ENCODE results near the gene PCDHA12. TPM values are rescaled to one million over a fixed set of nuclear protein-coding genes. Genes with fewer than 3 reads are reported as not detected.

PCDHA12 gene
- total RNA-seq, 1 donor from 2014 or later, result 6.6 TPM

DNA sequence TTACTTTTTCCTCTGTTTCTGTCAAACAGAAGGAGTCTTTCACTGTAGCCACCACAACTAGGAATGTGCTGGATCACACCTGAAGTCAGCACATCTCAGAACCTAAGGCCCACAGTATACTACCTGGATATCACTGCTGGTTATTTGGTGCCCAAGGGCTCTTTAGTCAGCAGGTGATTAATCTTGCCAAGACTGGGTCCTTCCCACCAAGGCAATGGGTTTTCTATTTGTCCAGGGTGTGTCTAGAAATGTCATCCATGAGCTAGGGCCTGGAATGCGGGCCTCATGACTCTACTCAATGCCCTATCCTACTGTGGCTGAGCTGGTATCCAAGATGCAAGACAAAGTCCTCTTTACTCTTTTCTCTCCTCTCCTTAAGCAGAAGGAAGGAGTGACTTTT, 41.2 kb downstream of the PCDHA12 start:
- no peak for DNase-seq (ENCODE audit: low read depth, low spot score)
- H3K9me3 Mint-ChIP-seq, result peaks cover 19% of the 10 kb centered on the region
- H3K4me3 Mint-ChIP-seq, result no peak overlapping the region
- no peak overlapping the region for H3K27ac Mint-ChIP-seq (ENCODE audit: unreplicated experiment)
- H3K36me3 Mint-ChIP-seq (ENCODE audit: low read depth), result peaks cover 27% of the 10 kb centered on the region
- no peaks in the 10 kb centered on the region for H3K27me3 Mint-ChIP-seq (ENCODE audit: low read depth)
- TF ChIP-seq, protein P1, sequence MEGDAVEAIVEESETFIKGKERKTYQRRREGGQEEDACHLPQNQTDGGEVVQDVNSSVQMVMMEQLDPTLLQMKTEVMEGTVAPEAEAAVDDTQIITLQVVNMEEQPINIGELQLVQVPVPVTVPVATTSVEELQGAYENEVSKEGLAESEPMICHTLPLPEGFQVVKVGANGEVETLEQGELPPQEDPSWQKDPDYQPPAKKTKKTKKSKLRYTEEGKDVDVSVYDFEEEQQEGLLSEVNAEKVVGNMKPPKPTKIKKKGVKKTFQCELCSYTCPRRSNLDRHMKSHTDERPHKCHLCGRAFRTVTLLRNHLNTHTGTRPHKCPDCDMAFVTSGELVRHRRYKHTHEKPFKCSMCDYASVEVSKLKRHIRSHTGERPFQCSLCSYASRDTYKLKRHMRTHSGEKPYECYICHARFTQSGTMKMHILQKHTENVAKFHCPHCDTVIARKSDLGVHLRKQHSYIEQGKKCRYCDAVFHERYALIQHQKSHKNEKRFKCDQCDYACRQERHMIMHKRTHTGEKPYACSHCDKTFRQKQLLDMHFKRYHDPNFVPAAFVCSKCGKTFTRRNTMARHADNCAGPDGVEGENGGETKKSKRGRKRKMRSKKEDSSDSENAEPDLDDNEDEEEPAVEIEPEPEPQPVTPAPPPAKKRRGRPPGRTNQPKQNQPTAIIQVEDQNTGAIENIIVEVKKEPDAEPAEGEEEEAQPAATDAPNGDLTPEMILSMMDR (conservative IDR thresholded peaks at IDR 0.05), result no peak
- no peaks in the 10 kb centered on the region for H3K4me1 Mint-ChIP-seq

DNA sequence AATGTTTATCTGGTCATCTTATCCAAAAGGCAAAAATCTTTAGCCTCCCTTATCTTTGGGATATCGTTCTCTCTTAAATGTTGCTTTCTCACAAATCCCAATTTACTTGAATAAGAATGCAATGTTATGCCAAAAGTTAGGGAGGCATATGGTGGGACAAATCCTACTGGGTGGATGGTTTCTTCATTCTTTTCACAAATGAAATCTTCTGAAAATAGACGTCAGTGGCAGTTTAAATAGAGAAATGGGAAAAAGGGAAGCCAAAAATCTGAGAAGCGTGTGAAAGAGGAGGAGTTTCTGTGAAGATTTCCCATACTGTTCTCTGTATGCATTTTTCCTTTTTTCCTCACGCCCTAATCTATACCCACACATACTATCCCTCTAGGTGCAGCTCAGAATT, 48.5 kb downstream of the PCDHA12 start:
- H3K27ac Mint-ChIP-seq (ENCODE audit: unreplicated experiment), result no peak overlapping the region
- peaks cover 22% of the 10 kb centered on the region for H3K27me3 Mint-ChIP-seq (ENCODE audit: low read depth)
- peaks cover 25% of the 10 kb centered on the region for H3K4me1 Mint-ChIP-seq
- H3K36me3 Mint-ChIP-seq (ENCODE audit: low read depth), result peaks cover under 1% of the 10 kb centered on the region
- TF ChIP-seq, protein P1 (conservative IDR thresholded peaks at IDR 0.05), result no peak
- no peak for DNase-seq (ENCODE audit: low read depth, low spot score)
- H3K4me3 Mint-ChIP-seq, result no peak overlapping the region
- H3K9me3 Mint-ChIP-seq, result no peaks in the 10 kb centered on the region

DNA sequence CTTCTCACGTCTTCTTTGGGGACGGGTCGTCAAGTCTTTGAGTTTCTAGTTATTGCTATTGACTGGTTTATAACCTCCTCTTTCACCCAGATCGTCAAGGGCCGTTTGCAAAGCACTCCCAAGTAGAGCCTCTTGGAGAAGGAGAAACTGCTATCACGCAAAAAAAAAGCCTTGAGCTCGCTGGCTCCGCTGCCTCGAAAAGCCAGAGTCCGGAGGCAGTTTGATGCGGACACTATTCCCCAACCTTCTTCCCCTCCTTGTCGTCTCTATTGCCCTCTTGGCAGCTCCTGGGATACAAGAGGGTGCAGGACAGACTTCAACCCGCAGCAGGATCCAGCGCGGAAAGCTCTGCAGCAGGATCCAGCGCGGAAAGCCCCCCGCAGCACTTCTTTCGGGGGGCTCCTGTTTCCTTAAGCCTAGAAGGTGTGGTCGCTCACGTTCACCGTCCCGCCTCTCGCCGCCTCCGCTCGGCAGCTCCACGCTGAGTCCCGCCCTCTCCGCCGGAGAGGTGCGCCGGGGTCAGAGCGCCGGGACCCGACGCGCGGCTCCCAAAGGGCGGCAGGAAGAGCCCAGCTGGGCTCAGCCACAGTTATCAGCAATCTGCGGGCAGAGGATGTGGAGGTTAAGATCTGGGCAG, 50.8 kb downstream of the PCDHA12 start, which contains the start of gene PCDHAC1:
Gene PCDHAC1, plus strand, starts transcription at position 494 of the 637 bp plus-strand sequence. CDS start 594 bp downstream, outside the sequence.
- Mint-ChIP-seq H3K9me3 (no peaks in the 10 kb centered on the region), H3K4me3 (peak within 1 kb of the TSS; percentile 89), H3K4me1 (peaks cover 29% of the 10 kb centered on the region), H3K27ac (ENCODE audit: unreplicated experiment) (peak within 1 kb of the TSS; percentile 57), H3K36me3 (ENCODE audit: low read depth) (peaks cover 4% of the 10 kb centered on the region), H3K27me3 (ENCODE audit: low read depth) (peaks cover 26% of the 10 kb centered on the region)
- no peak for DNase-seq (ENCODE audit: low read depth, low spot score)
- TF ChIP-seq, protein P1 (conservative IDR thresholded peaks at IDR 0.05), result no peak

DNA sequence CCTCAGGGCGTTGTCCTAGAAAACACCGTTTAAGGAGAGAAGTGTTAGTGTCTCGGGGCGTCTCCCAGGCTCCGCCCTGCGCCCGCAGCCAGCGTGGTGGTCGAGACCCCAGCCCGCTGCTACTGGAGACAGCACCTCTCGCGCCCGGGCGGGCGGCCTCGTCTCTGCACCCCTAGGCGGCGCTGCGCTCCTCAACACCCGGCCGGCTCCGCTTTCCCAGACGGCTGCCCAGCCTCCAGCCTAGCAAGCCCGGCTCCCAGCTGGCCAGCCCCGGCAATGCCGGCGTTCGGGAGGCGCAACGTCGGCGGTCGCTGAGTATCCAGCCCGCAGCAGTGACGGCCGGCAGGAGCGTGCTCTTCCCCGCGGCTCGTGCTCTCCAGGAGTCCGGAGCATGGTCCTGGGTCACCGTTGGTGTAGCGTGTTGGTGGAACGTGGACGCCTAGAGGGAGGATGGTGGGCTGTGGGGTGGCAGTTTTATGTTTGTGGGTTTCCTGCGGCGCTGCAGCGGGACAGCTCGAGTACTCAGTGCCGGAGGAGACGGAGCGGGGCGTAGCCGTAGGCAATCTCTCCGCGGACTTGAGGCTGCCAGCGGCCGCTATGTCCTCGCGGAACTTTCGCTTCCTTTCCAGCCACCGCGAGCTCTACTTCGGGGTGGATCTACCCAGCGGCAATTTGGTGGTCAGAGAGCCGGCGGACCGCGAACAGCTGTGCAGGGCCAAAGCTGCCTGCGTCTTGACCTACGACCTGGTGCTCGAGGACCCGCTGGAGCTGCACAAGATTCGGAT, 51.5 kb downstream of the PCDHA12 start:
- peaks cover 4% of the 10 kb centered on the region for H3K36me3 Mint-ChIP-seq (ENCODE audit: low read depth)
- H3K4me3 Mint-ChIP-seq, result peak overlapping the region; percentile 89
- DNase-seq (ENCODE audit: low read depth, low spot score), result peak; percentile 94
- peak overlapping the region; percentile 57 for H3K27ac Mint-ChIP-seq (ENCODE audit: unreplicated experiment)
- peaks cover 29% of the 10 kb centered on the region for H3K4me1 Mint-ChIP-seq
- TF ChIP-seq, protein P1 (conservative IDR thresholded peaks at IDR 0.05), result peak; percentile 98
- no peaks in the 10 kb centered on the region for H3K9me3 Mint-ChIP-seq
- peaks cover 26% of the 10 kb centered on the region for H3K27me3 Mint-ChIP-seq (ENCODE audit: low read depth)

DNA sequence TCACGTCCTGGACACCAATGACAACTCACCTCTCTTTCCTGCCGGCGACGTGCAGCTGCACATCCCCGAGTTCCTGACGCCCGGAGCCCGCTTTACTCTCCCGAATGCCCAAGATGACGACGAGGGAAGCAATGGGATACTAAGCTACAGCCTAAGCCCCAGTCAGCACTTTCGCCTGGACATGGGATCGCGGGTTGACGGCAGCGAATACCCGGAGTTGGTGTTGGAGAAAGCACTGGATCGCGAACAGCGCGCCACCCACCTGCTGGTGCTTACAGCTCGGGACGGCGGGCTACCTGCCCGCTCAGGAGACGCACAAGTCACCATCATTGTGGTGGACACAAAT, 52.1 kb downstream of the PCDHA12 start:
- no peak overlapping the region for H3K27ac Mint-ChIP-seq (ENCODE audit: unreplicated experiment)
- H3K4me1 Mint-ChIP-seq, result peaks cover 29% of the 10 kb centered on the region
- peaks cover 26% of the 10 kb centered on the region for H3K27me3 Mint-ChIP-seq (ENCODE audit: low read depth)
- no peak for DNase-seq (ENCODE audit: low read depth, low spot score)
- peak overlapping the region; percentile 89 for H3K4me3 Mint-ChIP-seq
- H3K36me3 Mint-ChIP-seq (ENCODE audit: low read depth), result peaks cover 4% of the 10 kb centered on the region
- TF ChIP-seq, protein P1 (conservative IDR thresholded peaks at IDR 0.05), result no peak
- no peaks in the 10 kb centered on the region for H3K9me3 Mint-ChIP-seq

Other genes starting within 250 kb of the PCDHA12 start
- 0.28 and 0.55 TPM in 2 replicates for gene CD14, start 242.1 kb upstream of the PCDHA12 start, total RNA-seq
- gene TMCO6, start 235.9 kb upstream of the PCDHA12 start, total RNA-seq, result 25.2 and 27.4 TPM in 2 replicates
- 62.7 and 69.7 TPM in 2 replicates for gene NDUFA2, start 227.7 kb upstream of the PCDHA12 start, total RNA-seq
- 80.0 and 87.3 TPM in 2 replicates for gene IK, start 227.5 kb upstream of the PCDHA12 start, total RNA-seq
- gene WDR55, start 210.4 kb upstream of the PCDHA12 start, total RNA-seq, result 23.6 and 24.0 TPM in 2 replicates
- 4.2 and 4.6 TPM in 2 replicates for gene DND1, start 201.7 kb upstream of the PCDHA12 start, total RNA-seq
- gene HARS1, start 183.9 kb upstream of the PCDHA12 start, total RNA-seq, result 92.7 and 98.7 TPM in 2 replicates
- gene HARS2, start 183.9 kb upstream of the PCDHA12 start, total RNA-seq, result 31.8 and 33.2 TPM in 2 replicates
- gene ZMAT2, start 174.9 kb upstream of the PCDHA12 start, total RNA-seq, result 53.0 and 55.0 TPM in 2 replicates
- gene PCDHA1, start 89.2 kb upstream of the PCDHA12 start, total RNA-seq, result 0.07 TPM in 1 of 2 replicates, not detected in the other
- gene PCDHA2, start 80.5 kb upstream of the PCDHA12 start, total RNA-seq, result 1.2 TPM in 2 replicates
- gene PCDHA3, start 74.3 kb upstream of the PCDHA12 start, total RNA-seq, result 0.32 and 0.37 TPM in 2 replicates
- gene PCDHA4, start 68.2 kb upstream of the PCDHA12 start, total RNA-seq, result 9.0 and 9.9 TPM in 2 replicates
- 1.3 and 1.4 TPM in 2 replicates for gene PCDHA5, start 53.7 kb upstream of the PCDHA12 start, total RNA-seq
- gene PCDHA6, start 47.3 kb upstream of the PCDHA12 start, total RNA-seq, result 11.4 and 12.1 TPM in 2 replicates
- 1.9 and 2.3 TPM in 2 replicates for gene PCDHA7, start 41.0 kb upstream of the PCDHA12 start, total RNA-seq
- gene PCDHA8, start 34.1 kb upstream of the PCDHA12 start, total RNA-seq, result 1.9 and 2.3 TPM in 2 replicates
- 1.4 TPM in 2 replicates for gene PCDHA9, start 26.9 kb upstream of the PCDHA12 start, total RNA-seq
- 7.3 and 7.4 TPM in 2 replicates for gene PCDHA10, start 19.4 kb upstream of the PCDHA12 start, total RNA-seq
- 6.5 and 6.8 TPM in 2 replicates for gene PCDHA11, start 6.4 kb upstream of the PCDHA12 start, total RNA-seq
- gene PCDHA13, start 6.8 kb downstream of the PCDHA12 start, total RNA-seq, result 1.2 and 1.3 TPM in 2 replicates
- 4.1 and 4.4 TPM in 2 replicates for gene PCDHAC1, start 51.0 kb downstream of the PCDHA12 start, total RNA-seq
- 1.8 and 1.9 TPM in 2 replicates for gene PCDHAC2, start 91.2 kb downstream of the PCDHA12 start, total RNA-seq
- gene PCDHB1, start 176.1 kb downstream of the PCDHA12 start, total RNA-seq, result 0.14 and 0.23 TPM in 2 replicates
- gene PCDHB2, start 219.3 kb downstream of the PCDHA12 start, total RNA-seq, result 52.6 and 57.8 TPM in 2 replicates
- 5.4 and 5.7 TPM in 2 replicates for gene PCDHB3, start 225.2 kb downstream of the PCDHA12 start, total RNA-seq
- 2.6 and 2.7 TPM in 2 replicates for gene PCDHB4, start 246.5 kb downstream of the PCDHA12 start, total RNA-seq